H1 (cell line): ENCODE results near the gene ANGEL2. TPM values are rescaled to one million over a fixed set of nuclear protein-coding genes. Genes with fewer than 3 reads are reported as not detected.

Experiments
- CTCF ChIA-PET: fragments of 300-600 bp; sonication (Branson Sonifier 250); formaldehyde crosslinking; loops from one replicate; lab custom pipeline; 2021; ENCODE audit not compliant: partially characterized antibody; lab: Charles Lee
- POLR2A ChIA-PET: fragments of 300-600 bp; sonication (Branson Sonifier 250); formaldehyde crosslinking; loops from one replicate; lab custom pipeline; 2021; ENCODE audit warnings: inconsistent platforms; ENCODE audit not compliant: partially characterized antibody; lab: Charles Lee
- DNase-seq, 2 experiments: peaks; one replicate each; pipeline versions ENCODE4 v3.0.0 to v3.0.0-alpha.2; 2010 to 2022; ENCODE audit warnings: low spot score in 2 of 2, low read depth in 1 of 2, mixed read lengths in 1 of 2
- FAIRE-seq: peaks from 2 replicates; lab custom pipeline; 2011; peaks lifted over from hg19 to GRCh38; lab: Jason Lieb, UNC
- H2AFZ ChIP-seq: 2 replicates; pipeline ENCODE4 v1.8.1; 2012; ENCODE audit warnings: low read length, inconsistent platforms
- H2AK5ac ChIP-seq: 2 replicates; pipeline ENCODE4 v1.6.1; 2013; ENCODE audit warnings: low read depth, low read length
- H2BK120ac ChIP-seq: replicated peaks from 2 replicates; pipeline ENCODE3; 2013; ENCODE audit warnings: low read depth, low read length, inconsistent platforms
- H2BK12ac ChIP-seq: 2 replicates; pipeline ENCODE4 v1.6.1; 2013; ENCODE audit warnings: low read depth, low read length
- H2BK15ac ChIP-seq: 2 replicates; pipeline ENCODE4 v1.6.1; 2013; ENCODE audit warnings: low read length
- H2BK20ac ChIP-seq: 2 replicates; pipeline ENCODE4 v1.6.1; 2013; ENCODE audit warnings: low read length
- H2BK5ac ChIP-seq: 2 replicates; pipeline ENCODE4 v1.6.1; 2013; ENCODE audit warnings: low read depth, low read length
- H3K14ac ChIP-seq: 2 replicates; pipeline ENCODE4 v1.6.1; 2013; ENCODE audit warnings: inconsistent platforms; ENCODE audit not compliant: insufficient read length
- H3K18ac ChIP-seq: 2 replicates; pipeline ENCODE4 v1.6.1; 2013; ENCODE audit warnings: low read length; ENCODE audit errors: extremely low read depth
- H3K23ac ChIP-seq: 2 replicates; pipeline ENCODE4 v1.6.1; 2013; ENCODE audit warnings: inconsistent platforms; ENCODE audit not compliant: insufficient read length
- H3K23me2 ChIP-seq: 2 replicates; pipeline ENCODE4 v1.6.1; 2013; ENCODE audit warnings: low read depth, low read length
- H3K27ac ChIP-seq: 2 replicates; pipeline ENCODE4 v1.6.1; 2011; ENCODE audit warnings: low read depth, low read length, inconsistent platforms
- H3K27me3 ChIP-seq, 4 experiments: replicated peaks in 1 of 4; 1 replicate in 1 of 4; 2 replicates in 3 of 4; pipeline versions ENCODE4 v1.6.1 to v1.8.1; 2011 to 2013; ENCODE audit warnings: low read length in 3 of 4, mild to moderate bottlenecking in 3 of 4, inconsistent platforms in 2 of 4, mixed read lengths in 2 of 4, moderate library complexity in 1 of 4; ENCODE audit not compliant: control insufficient read depth in 3 of 4, insufficient read depth in 3 of 4; ENCODE audit errors: extremely low read depth in 1 of 4
- H3K36me3 ChIP-seq, 4 experiments: 2 replicates each; pipeline versions ENCODE4 v1.6.1 to v1.8.1; 2011 to 2013; ENCODE audit warnings: mild to moderate bottlenecking in 4 of 4, low read length in 3 of 4, moderate library complexity in 2 of 4, control low read depth in 1 of 4, inconsistent platforms in 1 of 4; ENCODE audit not compliant: insufficient read depth in 4 of 4, control insufficient read depth in 2 of 4
- H3K4ac ChIP-seq: replicated peaks from 2 replicates; pipeline ENCODE3; 2013; ENCODE audit warnings: low read length, low read depth, mixed read lengths, inconsistent platforms; ENCODE audit not compliant: insufficient read length
- H3K4me1 ChIP-seq, 4 experiments: replicated peaks in 1 of 4; 1 replicate in 1 of 4; 2 replicates in 3 of 4; pipeline versions ENCODE4 v1.6.1 to v1.8.1; 2011 to 2013; ENCODE audit warnings: low read length in 3 of 4, inconsistent platforms in 2 of 4, mixed read lengths in 1 of 4; ENCODE audit not compliant: insufficient read depth in 4 of 4, control insufficient read depth in 3 of 4
- H3K4me2 ChIP-seq, 2 experiments: 2 replicates each; pipeline versions ENCODE4 v1.6.1 to v1.8.1; 2011 to 2013; ENCODE audit warnings: low read depth in 2 of 2, low read length in 2 of 2, control low read depth in 1 of 2, inconsistent platforms in 1 of 2, mild to moderate bottlenecking in 1 of 2; ENCODE audit not compliant: insufficient read depth in 1 of 2
- H3K4me3 ChIP-seq, 4 experiments: fragments of 200-600, 300-600 bp in 1 of 4; sonication (generic), shearing (Covaris generic), sonication (Bioruptor Twin) in 1 of 4; 2 replicates each; pipeline versions ENCODE4 v1.5.1 to v1.8.1; 2011 to 2016; ENCODE audit warnings: low read length in 4 of 4, low read depth in 3 of 4, control low read depth in 2 of 4, inconsistent platforms in 2 of 4, mild to moderate bottlenecking in 2 of 4, mixed read lengths in 1 of 4, moderate library complexity in 1 of 4; ENCODE audit not compliant: insufficient read depth in 2 of 4; ENCODE audit errors: extremely low read depth in 1 of 4
- H3K56ac ChIP-seq: replicated peaks from 2 replicates; pipeline ENCODE3; 2013; ENCODE audit warnings: low read depth, mild to moderate bottlenecking, mixed read lengths, low read length, inconsistent platforms; ENCODE audit not compliant: insufficient read length
- H3K79me1 ChIP-seq: 2 replicates; pipeline ENCODE4 v1.6.1; 2013; ENCODE audit warnings: low read depth, low read length, control low read depth
- H3K79me2 ChIP-seq, 2 experiments: 2 replicates each; pipeline versions ENCODE4 v1.6.1 to v1.8.1; 2012 to 2013; ENCODE audit warnings: low read length in 2 of 2, mild to moderate bottlenecking in 2 of 2, inconsistent platforms in 1 of 2; ENCODE audit not compliant: insufficient read depth in 2 of 2, control insufficient read depth in 1 of 2
- H3K9ac ChIP-seq, 4 experiments: replicated peaks in 1 of 4; 1 replicate in 1 of 4; 2 replicates in 3 of 4; pipeline versions ENCODE4 v1.6.1 to v1.8.1; 2011 to 2013; ENCODE audit warnings: low read depth in 3 of 4, low read length in 3 of 4, control low read depth in 2 of 4, mild to moderate bottlenecking in 2 of 4, moderate library complexity in 2 of 4, inconsistent platforms in 1 of 4; ENCODE audit errors: extremely low read depth in 1 of 4
- H3K9me3 ChIP-seq, 2 experiments: 2 replicates each; pipeline versions ENCODE4 v1.6.1 to v1.8.1; 2012 to 2013; ENCODE audit warnings: mild to moderate bottlenecking in 2 of 2, moderate library complexity in 2 of 2, control low read depth in 1 of 2, inconsistent platforms in 1 of 2, low read depth in 1 of 2, low read length in 1 of 2, mixed read lengths in 1 of 2; ENCODE audit not compliant: insufficient read depth in 2 of 2
- H4K20me1 ChIP-seq, 2 experiments: replicated peaks in 1 of 2; 2 replicates each; pipeline versions ENCODE3 to v1.8.1; 2011 to 2013; ENCODE audit warnings: inconsistent platforms in 2 of 2, low read length in 2 of 2, mild to moderate bottlenecking in 1 of 2; ENCODE audit not compliant: insufficient read depth in 2 of 2, control insufficient read depth in 1 of 2
- H4K5ac ChIP-seq: 2 replicates; pipeline ENCODE4 v1.6.1; 2013; ENCODE audit warnings: low read length, low read depth, mixed read lengths, inconsistent platforms; ENCODE audit not compliant: insufficient read length
- H4K8ac ChIP-seq: 2 replicates; pipeline ENCODE4 v1.8.0; 2013; ENCODE audit warnings: mild to moderate bottlenecking, moderate library complexity, low read length, inconsistent platforms; ENCODE audit not compliant: insufficient read depth; ENCODE audit errors: extremely low read depth
- H4K91ac ChIP-seq: replicated peaks from 2 replicates; pipeline ENCODE3; 2013; ENCODE audit warnings: low read length, mixed read lengths, inconsistent platforms; ENCODE audit not compliant: insufficient read length
- CHD1 ChIP-seq: IDR thresholded peaks from 2 replicates; pipeline ENCODE4 v1.6.1; 2012; ENCODE audit warnings: low read depth, low read length, improper control_type of control experiment
- GTF2F1 ChIP-seq: IDR thresholded peaks from 2 replicates; pipeline ENCODE4 v1.6.1; 2012; ENCODE audit warnings: low read depth, low read length, improper control_type of control experiment, borderline replicate concordance
- KDM4A ChIP-seq: IDR thresholded peaks from one replicate; pipeline ENCODE4 v1.7.1; 2012; ENCODE audit warnings: low read depth, mild to moderate bottlenecking, moderate library complexity, low read length, inconsistent platforms; ENCODE audit not compliant: severe bottlenecking
- RFX5 ChIP-seq: IDR thresholded peaks from 2 replicates; pipeline ENCODE4 v1.6.1; 2011; ENCODE audit warnings: low read depth, low read length, improper control_type of control experiment, borderline replicate concordance
- RNF2 ChIP-seq: fragments of 200-900, 300-1000 bp; sonication (generic); IDR thresholded peaks from 2 replicates; pipeline ENCODE4 v1.7.1; 2016; ENCODE audit warnings: borderline replicate concordance, low read depth, mild to moderate bottlenecking, antibody characterized with exemption, low read length; ENCODE audit not compliant: poor library complexity, severe bottlenecking; ENCODE audit errors: missing control alignments
- SIX5 ChIP-seq: IDR thresholded peaks from 2 replicates; pipeline ENCODE4 v1.6.1; 2011; ENCODE audit warnings: mild to moderate bottlenecking, low read depth, low read length
- SP1 ChIP-seq: IDR thresholded peaks from 2 replicates; pipeline ENCODE4 v1.6.1; 2011; ENCODE audit warnings: low read depth, low read length
- SUZ12 ChIP-seq: fragments of 200-600 bp; sonication (generic); IDR thresholded peaks from 2 replicates; pipeline ENCODE4 v1.6.1; 2012; ENCODE audit warnings: mild to moderate bottlenecking, inconsistent platforms, low read length, moderate library complexity, mixed read lengths
- TAF1 ChIP-seq: IDR thresholded peaks from 2 replicates; pipeline ENCODE4 v1.6.1; 2011; ENCODE audit warnings: mild to moderate bottlenecking, low read depth, low read length
- TAF7 ChIP-seq: optimal IDR thresholded peaks from 2 replicates; pipeline ENCODE3; 2011; ENCODE audit warnings: low read depth, mild to moderate bottlenecking, inconsistent platforms, low read length, moderate library complexity, borderline replicate concordance
- TEAD4 ChIP-seq: IDR thresholded peaks from 2 replicates; pipeline ENCODE4 v1.6.1; 2012; ENCODE audit warnings: low read depth, low read length, inconsistent platforms, mixed read lengths
- YY1 ChIP-seq: IDR thresholded peaks from 2 replicates; pipeline ENCODE4 v1.6.1; 2011; ENCODE audit warnings: low read depth, mild to moderate bottlenecking, low read length
- WGBS, 2 experiments: shearing (Covaris generic) in 1 of 2; methylation state at CpG; one replicate each; pipeline versions ENCODE4 v1.1.6 to v1.1.7; 2013 to 2015; ENCODE audit warnings: low lambda C conversion rate in 2 of 2, mixed read lengths in 2 of 2, inconsistent platforms in 1 of 2, low coverage in 1 of 2, missing lambda C conversion rate in 1 of 2; ENCODE audit not compliant: insufficient replicate concordance in 2 of 2, insufficient coverage in 1 of 2, insufficient read length in 1 of 2; ENCODE audit errors: extremely low coverage in 1 of 2, missing lambda C conversion rate in 1 of 2; 5-methylcytosine and 5-hydroxymethylcytosine counted together
- polyA plus RNA-seq, 7 experiments: library from polyadenylated mRNA; depleted of rRNA in 3 of 7; stranded (reverse) in 5 of 7; unstranded in 2 of 7; fragments of >200 nt in 5 of 7; fragments of 200-250 nt in 2 of 7; gene quantifications; 1 replicate in 5 of 7; 2 replicates in 1 of 7; 4 replicates in 1 of 7; pipeline versions ENCODE4 v1.2.1 to v1.2.3, GENCODE V29; 2011 to 2013; ENCODE audit warnings: missing spikeins in 2 of 7, mixed read lengths in 2 of 7
- total RNA-seq: library from RNA; stranded (reverse); fragmentation: NEBNext Ultra II Directional; extraction: Animal tissue kit (Norgen Biotek cat#: 25700); gene quantifications from 2 replicates; pipeline ENCODE4 v1.2.1, GENCODE V29; 2021

The ANGEL2 gene
- total and polyA plus RNA-seq, 2 of the 8 experiments (the other 6 are each of a cell fraction or from before 2014, with no cell fraction given), result 18.1 to 39.9 TPM

DNA sequence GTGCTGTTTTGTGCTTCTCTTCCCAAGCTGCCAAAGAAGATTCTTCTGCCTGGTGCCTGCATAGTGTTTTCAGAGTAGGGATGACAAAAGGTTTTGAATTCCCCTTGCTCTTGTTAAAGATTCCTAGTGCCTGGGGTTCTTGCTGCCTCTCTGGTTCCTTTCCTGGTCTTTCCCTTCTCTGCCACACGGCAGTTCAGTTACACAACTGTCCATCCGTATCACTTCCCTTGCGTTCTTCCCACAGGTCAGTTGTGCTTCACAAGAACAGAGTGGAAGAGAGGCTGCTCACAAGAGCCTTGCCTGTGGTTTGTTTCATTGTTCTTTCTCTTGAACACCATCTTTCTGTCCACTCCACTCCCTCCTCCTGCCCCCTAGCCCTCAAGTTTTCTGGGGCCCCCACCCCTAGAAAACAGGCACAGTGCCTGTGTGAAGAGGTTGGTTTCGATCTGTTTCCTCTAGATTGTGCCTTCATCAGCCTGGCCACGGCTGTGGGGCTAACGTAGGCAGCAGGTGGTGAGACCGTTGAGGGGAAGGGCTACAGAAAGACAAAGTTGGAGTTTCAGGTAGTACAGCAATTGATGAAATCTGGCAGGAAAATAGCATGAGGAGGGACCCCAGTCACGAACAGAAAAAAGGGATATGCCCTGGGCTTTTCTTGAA, 59.6 kb downstream of the ANGEL2 start:
- Histone ChIP-seq H2BK5ac (no peak overlapping the region; the same call in 1 of the 2 replicates), H3K27me3 (no peaks in the 10 kb centered on the region)
- WGBS, 2 experiments, result 90% methylated on average over 8 of the region's 8 CpGs; no CpG with 5 or more reads in 1 of the 2 experiments
- CTCF ChIA-PET, result interaction anchor here (4.3 kb wide), 1 partner anchor 11 kb away, joined by 52 read pairs; no protein-coding TSS in a partner anchor
- TF ChIP-seq SIX5 (no peak), TEAD4 (no peak), GTF2F1 (no peak), TAF1 (no peak), CHD1 (no peak), SP1 (no peak), RNF2 (no peak), TAF7 (no peak), RFX5 (no peak), YY1 (no peak), KDM4A (no peak), SUZ12 (no peak)
- TF ChIP-seq, all 59 proteins: peak for 0
- no peak overlapping the region for H2AFZ ChIP-seq
- no peak overlapping the region for H3K56ac ChIP-seq
- no peak overlapping the region for H2BK15ac ChIP-seq
- H4K5ac ChIP-seq, result no peak overlapping the region
- H3K79me1 ChIP-seq, result peaks cover 13% of the 10 kb centered on the region
- H3K23ac ChIP-seq, result no peak overlapping the region
- peaks cover 43 to 95% (median 77%) of the 10 kb centered on the region in 4 experiments for H3K36me3 ChIP-seq
- H4K91ac ChIP-seq, result no peak overlapping the region
- peaks cover 6 to 21% (median 17%) of the 10 kb centered on the region in 4 experiments for H3K4me1 ChIP-seq
- H3K9me3 ChIP-seq, result no peaks in the 10 kb centered on the region
- peaks cover 7% of the 10 kb centered on the region for H3K23me2 ChIP-seq
- no peak overlapping the region for H3K4me3 ChIP-seq
- peaks cover 0 to 81% of the 10 kb centered on the region in 2 experiments; a peak in 3 of 4 replicates for H3K79me2 ChIP-seq
- H2BK12ac ChIP-seq, result no peak overlapping the region
- H2BK20ac ChIP-seq, result no peak overlapping the region
- no peak overlapping the region for H3K14ac ChIP-seq
- no peak overlapping the region for H4K8ac ChIP-seq
- FAIRE-seq (no peak), DNase-seq (no peak)
- peak overlapping the region; percentile 22 for H3K4ac ChIP-seq
- no peak overlapping the region; a peak in 2 of 7 replicates for H3K9ac ChIP-seq
- no peak overlapping the region for H2AK5ac ChIP-seq
- 0 out of 2 replicates have a peak overlapping the region, but pooled peaks have one; percentile 43 for H3K27ac ChIP-seq
- peaks cover 5 to 13% of the 10 kb centered on the region in 2 experiments for H4K20me1 ChIP-seq
- no peak overlapping the region; the same call in 1 of the 2 replicates for H3K18ac ChIP-seq
- no peak overlapping the region for H2BK120ac ChIP-seq
- H3K4me2 ChIP-seq, result 0 out of 4 replicates have a peak overlapping the region, but pooled peaks of 1 of the 2 experiments have one; percentile 4
- POLR2A ChIA-PET, result interaction anchor here (1.6 to 9.3 kb wide), 6 partner anchors 8 to 98 kb away, joined by 3 to 172 read pairs (median 32); partner anchors contain the start of gene FLVCR1
